Suppressor macrophage treated with lipopolysaccharide for 4 hours (primary cell): Measurements from ENCODE around the gene ANKRD33B.
A peak's percentile ranks its signal among the peaks of the same experiment; 100 is the strongest.

Source experiments
- DNase-seq: peaks from one replicate; pipeline ENCODE4 v3.0.0-alpha.2; 2020

Gene ANKRD33B

GRCh38 chr5:10621832-10622231 lies 58.0 kb downstream of the ANKRD33B start:
- peak; percentile 71 for DNase-seq

- DNase-seq: no peak
Observed at GRCh38 chr5:10622810-10623209, 58.9 kb downstream of the ANKRD33B start.

- DNase-seq: no peak
Observed at GRCh38 chr5:10623305-10623910, 59.5 kb downstream of the ANKRD33B start.

- DNase-seq: no peak
Observed at GRCh38 chr5:10624206-10624605, 60.3 kb downstream of the ANKRD33B start.

- DNase-seq: no peak
Observed at GRCh38 chr5:10624679-10625078, 60.8 kb downstream of the ANKRD33B start.

- no peak for DNase-seq
Observed at GRCh38 chr5:10625700-10626472, 62.0 kb downstream of the ANKRD33B start.

- DNase-seq: no peak
Observed at GRCh38 chr5:10626473-10627013, 62.7 kb downstream of the ANKRD33B start.

GRCh38 chr5:10627160-10627701 lies 63.4 kb downstream of the ANKRD33B start:
- DNase-seq: no peak

GRCh38 chr5:10628601-10629000 lies 64.7 kb downstream of the ANKRD33B start:
- DNase-seq: no peak

GRCh38 chr5:10629682-10630081 lies 65.8 kb downstream of the ANKRD33B start:
- DNase-seq: no peak

- DNase-seq: no peak
Observed at GRCh38 chr5:10630126-10630525, 66.3 kb downstream of the ANKRD33B start.

- DNase-seq: peak; percentile 58
Observed at GRCh38 chr5:10630744-10631143, 66.9 kb downstream of the ANKRD33B start.

GRCh38 chr5:10631316-10631996 lies 67.6 kb downstream of the ANKRD33B start:
- no peak for DNase-seq

GRCh38 chr5:10632110-10632761 lies 68.4 kb downstream of the ANKRD33B start:
- peak; percentile 95 for DNase-seq

- DNase-seq: no peak
Observed at GRCh38 chr5:10633271-10634049, 69.6 kb downstream of the ANKRD33B start.

GRCh38 chr5:10634050-10634449 lies 70.2 kb downstream of the ANKRD33B start:
- peak; percentile 35 for DNase-seq

- DNase-seq: no peak
Observed at GRCh38 chr5:10634562-10634961, 70.7 kb downstream of the ANKRD33B start.

- peak; percentile 81 for DNase-seq
Observed at GRCh38 chr5:10635257-10635866, 71.5 kb downstream of the ANKRD33B start.

- DNase-seq: no peak
Observed at GRCh38 chr5:10635867-10636350, 72.0 kb downstream of the ANKRD33B start.

GRCh38 chr5:10636363-10637142 lies 72.7 kb downstream of the ANKRD33B start:
- no peak for DNase-seq

GRCh38 chr5:10637944-10638343 lies 74.1 kb downstream of the ANKRD33B start:
- no peak for DNase-seq
